ENCODE results near the gene USP25. TPM values are rescaled to one million over a fixed set of nuclear protein-coding genes. Genes with fewer than 3 reads are reported as not detected.

USP25 gene
- total and polyA plus RNA-seq, 2 donors = 19.8 to 37.7 TPM

DNA sequence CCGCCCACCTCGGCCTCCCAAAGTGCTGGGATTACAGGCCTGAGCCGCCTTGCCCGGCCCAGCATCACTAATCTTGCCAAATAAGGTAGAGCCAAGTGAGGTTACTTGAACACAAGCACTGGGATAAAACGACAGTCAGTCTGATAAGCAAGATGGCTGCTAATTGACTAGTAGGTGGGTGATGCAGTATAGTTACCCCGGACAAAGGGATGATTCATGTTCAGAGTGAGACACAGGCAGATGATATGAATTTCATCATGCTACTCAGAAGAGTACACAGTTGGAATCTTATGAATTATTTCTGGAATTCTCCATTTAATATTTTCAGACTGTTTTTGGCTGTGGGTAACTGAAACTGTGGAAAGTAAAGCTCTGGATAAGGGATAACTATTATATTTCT is 178.4 kb downstream of the USP25 start:
- Histone ChIP-seq H3K4me3 (ENCODE audit: low read length in 2 of 2) (no peak overlapping the region), H3K4me1 (ENCODE audit: control insufficient read depth in 2 of 2, insufficient read depth in 2 of 2, low read length in 2 of 2) (no peaks in the 10 kb centered on the region), H3K9me3 (ENCODE audit: control insufficient read depth in 2 of 2, insufficient read depth in 1 of 2, low read length in 1 of 2) (no peaks in the 10 kb centered on the region), H3K27ac (ENCODE audit: low read depth in 1 of 2, low read length in 1 of 2) (no peak overlapping the region), H3K36me3 (ENCODE audit: control insufficient read depth in 2 of 2, insufficient read depth in 2 of 2, low read length in 1 of 2) (no peaks in the 10 kb centered on the region), H3K27me3 (ENCODE audit: control insufficient read depth in 2 of 2, insufficient read depth in 1 of 2, low read length in 1 of 2) (no peaks in the 10 kb centered on the region)
- 95% methylated on average over 6 of the region's 6 CpGs for WGBS
- no peak for DNase-seq (ENCODE audit: low read depth in 6 of 9, low spot score in 9 of 9)

DNA sequence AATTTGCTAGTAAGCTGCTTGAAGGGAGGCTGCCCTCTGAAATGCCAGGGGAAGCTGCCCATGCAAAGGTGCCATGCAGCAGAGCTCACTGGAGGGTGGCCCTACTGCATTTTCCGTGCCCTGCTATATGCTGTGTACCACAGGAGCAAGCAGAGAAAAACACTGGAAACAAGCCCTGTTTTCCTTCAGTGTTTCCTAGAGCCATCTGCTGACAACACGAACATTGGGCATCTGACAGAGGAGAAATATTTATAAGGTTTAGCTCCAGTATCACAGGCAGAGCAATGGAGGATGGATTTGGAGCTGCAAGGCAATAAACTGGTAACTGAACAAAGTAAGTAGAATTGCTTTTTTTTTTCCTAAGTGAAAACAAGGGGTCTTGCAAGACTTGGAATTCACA is 198.4 kb downstream of the USP25 start:
- Histone ChIP-seq H3K27me3 (ENCODE audit: control insufficient read depth in 2 of 2, insufficient read depth in 1 of 2, low read length in 1 of 2) (no peaks in the 10 kb centered on the region), H3K9me3 (ENCODE audit: control insufficient read depth in 2 of 2, insufficient read depth in 1 of 2, low read length in 1 of 2) (no peaks in the 10 kb centered on the region), H3K27ac (ENCODE audit: low read depth in 1 of 2, low read length in 1 of 2) (no peak overlapping the region), H3K4me3 (ENCODE audit: low read length in 2 of 2) (no peak overlapping the region), H3K36me3 (ENCODE audit: control insufficient read depth in 2 of 2, insufficient read depth in 2 of 2, low read length in 1 of 2) (no peaks in the 10 kb centered on the region), H3K4me1 (ENCODE audit: control insufficient read depth in 2 of 2, insufficient read depth in 2 of 2, low read length in 2 of 2) (no peaks in the 10 kb centered on the region)
- no peak for DNase-seq (ENCODE audit: low read depth in 6 of 9, low spot score in 9 of 9)
- WGBS = 87% methylated on average over 2 of the region's 2 CpGs

- H3K4me3 ChIP-seq (ENCODE audit: low read length in 2 of 2) = no peak overlapping the region
- whole genome bisulfite sequencing = 83% methylated on average over 4 of the region's 4 CpGs
Measured at GRCh38 chr21:15928686-15929425, 199.1 kb downstream of the USP25 start.

GRCh38 chr21:15929536-15929935 is 199.8 kb downstream of the USP25 start:
- H3K27ac ChIP-seq (ENCODE audit: low read depth in 1 of 2, low read length in 1 of 2) = no peak overlapping the region
- H3K36me3 ChIP-seq (ENCODE audit: control insufficient read depth in 2 of 2, insufficient read depth in 2 of 2, low read length in 1 of 2) = no peaks in the 10 kb centered on the region
- no peaks in the 10 kb centered on the region for H3K4me1 ChIP-seq (ENCODE audit: control insufficient read depth in 2 of 2, insufficient read depth in 2 of 2, low read length in 2 of 2)
- no peak for DNase-seq (ENCODE audit: low read depth in 6 of 9, low spot score in 9 of 9)
- no peaks in the 10 kb centered on the region for H3K9me3 ChIP-seq (ENCODE audit: control insufficient read depth in 2 of 2, insufficient read depth in 1 of 2, low read length in 1 of 2)
- 97% methylated on average over 1 of the region's 1 CpG for WGBS
- H3K27me3 ChIP-seq (ENCODE audit: control insufficient read depth in 2 of 2, insufficient read depth in 1 of 2, low read length in 1 of 2) = no peaks in the 10 kb centered on the region
- no peak overlapping the region for H3K4me3 ChIP-seq (ENCODE audit: low read length in 2 of 2)

More at GRCh38 chr21:15928686-15929425, 199.1 kb downstream of the USP25 start:
- Histone ChIP-seq H3K9me3 (ENCODE audit: control insufficient read depth in 2 of 2, insufficient read depth in 1 of 2, low read length in 1 of 2) (no peaks in the 10 kb centered on the region), H3K27me3 (ENCODE audit: control insufficient read depth in 2 of 2, insufficient read depth in 1 of 2, low read length in 1 of 2) (no peaks in the 10 kb centered on the region), H3K4me1 (ENCODE audit: control insufficient read depth in 2 of 2, insufficient read depth in 2 of 2, low read length in 2 of 2) (no peaks in the 10 kb centered on the region), H3K36me3 (ENCODE audit: control insufficient read depth in 2 of 2, insufficient read depth in 2 of 2, low read length in 1 of 2) (no peaks in the 10 kb centered on the region), H3K27ac (ENCODE audit: low read depth in 1 of 2, low read length in 1 of 2) (no peak overlapping the region)
- DNase-seq (ENCODE audit: low read depth in 6 of 9, low spot score in 9 of 9) = no peak

Measured in thymus (tissue), 11 donors.